Measurements from ENCODE around the gene TTC39A. TPM values are rescaled to one million over a fixed set of nuclear protein-coding genes. Genes with fewer than 3 reads are reported as not detected.

Gene TTC39A
- total and polyA plus RNA-seq, 2 donors (not counting 1 experiment from before 2014, with no cell fraction given): not detected

GRCh38 chr1:51320967-51321923 is 9.1 kb downstream of the TTC39A start:
- intact Hi-C loops (cut with micrococcal nuclease): no loop called here
- H3K27ac Mint-ChIP-seq: no peak overlapping the region
- Histone ChIP-seq H3K4me1 (ENCODE audit: control insufficient read depth in 2 of 2, insufficient read depth in 2 of 2, low read length in 2 of 2) (no peaks in the 10 kb centered on the region), H3K36me3 (replicated peaks in 1 of 2; ENCODE audit: control extremely low read depth in 1 of 2, control insufficient read depth in 1 of 2, extremely low read depth in 1 of 2, insufficient read depth in 2 of 2, low read length in 1 of 2) (no peaks in the 10 kb centered on the region), H3K4me3 (ENCODE audit: control extremely low read depth in 1 of 5, extremely low read depth in 1 of 5, insufficient read depth in 1 of 5, low read depth in 2 of 5, low read length in 4 of 5) (no peak overlapping the region), H3K27ac (ENCODE audit: low read length in 2 of 2) (no peak overlapping the region), H3K27me3 (replicated peaks in 1 of 4; ENCODE audit: control extremely low read depth in 1 of 4, control insufficient read depth in 3 of 4, insufficient read depth in 4 of 4, low read length in 3 of 4) (no peaks in the 10 kb centered on the region), H4K20me1 (ENCODE audit: control insufficient read depth, insufficient read depth, low read length, poor library complexity, severe bottlenecking) (no peaks in the 10 kb centered on the region), H3K9me3 (ENCODE audit: control extremely low read depth in 1 of 3, control insufficient read depth in 2 of 3, insufficient read depth in 1 of 3, low read length in 2 of 3) (no peaks in the 10 kb centered on the region), H2AFZ (ENCODE audit: insufficient read depth, low read depth, low read length, poor library complexity, severe bottlenecking) (no peak overlapping the region), H3K4me2 (replicated peaks; ENCODE audit: low read depth, low read length, poor library complexity, severe bottlenecking) (no peak overlapping the region), H3K9ac (ENCODE audit: low read length) (no peak overlapping the region), H3K79me2 (ENCODE audit: control insufficient read depth, insufficient read depth, low read length) (no peaks in the 10 kb centered on the region)
- DNase-seq (no peak), ATAC-seq (ENCODE audit: low read depth) (no peak)
- ChIA-PET POLR2A (no interaction called here), CTCF (interaction anchor here (0.6 to 1.0 kb wide), 2 partner anchors 24 to 713 kb away, joined by 3 read pairs; no protein-coding TSS in a partner anchor)
- WGBS (ENCODE audit: insufficient coverage): 91% methylated on average over 7 of the region's 11 CpGs
- no peaks in the 10 kb centered on the region for H3K9me3 Mint-ChIP-seq (ENCODE audit: insufficient read depth)
- TF ChIP-seq EZH2 (IDR thresholded peaks at IDR 0.05; ENCODE audit: borderline replicate concordance, insufficient read depth, low read depth, low read length, poor library complexity, severe bottlenecking): no peak
- no peak for TF ChIP-seq CTCF (IDR thresholded peaks at IDR 0.05)
- no peak overlapping the region for H3K4me3 Mint-ChIP-seq
- H3K27me3 Mint-ChIP-seq: no peaks in the 10 kb centered on the region
- H3K4me1 Mint-ChIP-seq: no peaks in the 10 kb centered on the region

- ChIA-PET CTCF (no interaction called here), POLR2A (no interaction called here)
- 91% methylated on average over 7 of the region's 7 CpGs for WGBS (ENCODE audit: insufficient coverage)
- Histone ChIP-seq H3K36me3 (replicated peaks in 1 of 2; ENCODE audit: control extremely low read depth in 1 of 2, control insufficient read depth in 1 of 2, extremely low read depth in 1 of 2, insufficient read depth in 2 of 2, low read length in 1 of 2) (no peaks in the 10 kb centered on the region), H3K9me3 (ENCODE audit: control extremely low read depth in 1 of 3, control insufficient read depth in 2 of 3, insufficient read depth in 1 of 3, low read length in 2 of 3) (no peaks in the 10 kb centered on the region), H3K79me2 (ENCODE audit: control insufficient read depth, insufficient read depth, low read length) (no peaks in the 10 kb centered on the region), H3K27me3 (replicated peaks in 1 of 4; ENCODE audit: control extremely low read depth in 1 of 4, control insufficient read depth in 3 of 4, insufficient read depth in 4 of 4, low read length in 3 of 4) (no peaks in the 10 kb centered on the region), H3K27ac (ENCODE audit: low read length in 2 of 2) (no peak overlapping the region), H4K20me1 (ENCODE audit: control insufficient read depth, insufficient read depth, low read length, poor library complexity, severe bottlenecking) (no peaks in the 10 kb centered on the region), H3K4me1 (ENCODE audit: control insufficient read depth in 2 of 2, insufficient read depth in 2 of 2, low read length in 2 of 2) (no peaks in the 10 kb centered on the region), H3K4me2 (replicated peaks; ENCODE audit: low read depth, low read length, poor library complexity, severe bottlenecking) (no peak overlapping the region), H3K9ac (ENCODE audit: low read length) (no peak overlapping the region), H3K4me3 (ENCODE audit: control extremely low read depth in 1 of 5, extremely low read depth in 1 of 5, insufficient read depth in 1 of 5, low read depth in 2 of 5, low read length in 4 of 5) (no peak overlapping the region), H2AFZ (ENCODE audit: insufficient read depth, low read depth, low read length, poor library complexity, severe bottlenecking) (no peak overlapping the region)
- Mint-ChIP-seq H3K9me3 (ENCODE audit: insufficient read depth) (no peaks in the 10 kb centered on the region), H3K4me1 (no peaks in the 10 kb centered on the region), H3K27me3 (no peaks in the 10 kb centered on the region), H3K4me3 (no peak overlapping the region), H3K27ac (peak overlapping the region; percentile 37)
- DNase-seq (no peak), ATAC-seq (ENCODE audit: low read depth) (no peak)
- intact Hi-C loops (cut with micrococcal nuclease): no loop called here
- TF ChIP-seq CTCF (IDR thresholded peaks at IDR 0.05) (no peak), EZH2 (IDR thresholded peaks at IDR 0.05; ENCODE audit: borderline replicate concordance, insufficient read depth, low read depth, low read length, poor library complexity, severe bottlenecking) (no peak)
Measured at GRCh38 chr1:51317798-51318197, 12.6 kb downstream of the TTC39A start.
